OCI-LY1 (cell line): ENCODE results near the gene CTAGE6.
"Not testable (repeated sequence)": the region's sequence is repeated elsewhere in the genome, so short reads cannot be mapped to it uniquely, and the experiment has no call there.

Source experiments
- EZH2 ChIP-seq: fragments of 200-600 bp; sonication (generic), shearing (Covaris generic); IDR thresholded peaks from 2 replicates; pipeline ENCODE4 v1.8.0; 2017; ENCODE audit warnings: borderline replicate concordance, mixed run types, mild to moderate bottlenecking, antibody characterized with exemption, low read length, moderate library complexity, mixed read lengths
- TF ChIP-seq, protein P1 (sequence below): fragments of 200-600 bp; sonication (generic), shearing (Covaris generic); IDR thresholded peaks from 2 replicates; pipeline ENCODE4 v1.5.1; 2017; ENCODE audit warnings: mild to moderate bottlenecking, antibody characterized with exemption, low read length, moderate library complexity, mixed read lengths

- TF ChIP-seq, protein P1, sequence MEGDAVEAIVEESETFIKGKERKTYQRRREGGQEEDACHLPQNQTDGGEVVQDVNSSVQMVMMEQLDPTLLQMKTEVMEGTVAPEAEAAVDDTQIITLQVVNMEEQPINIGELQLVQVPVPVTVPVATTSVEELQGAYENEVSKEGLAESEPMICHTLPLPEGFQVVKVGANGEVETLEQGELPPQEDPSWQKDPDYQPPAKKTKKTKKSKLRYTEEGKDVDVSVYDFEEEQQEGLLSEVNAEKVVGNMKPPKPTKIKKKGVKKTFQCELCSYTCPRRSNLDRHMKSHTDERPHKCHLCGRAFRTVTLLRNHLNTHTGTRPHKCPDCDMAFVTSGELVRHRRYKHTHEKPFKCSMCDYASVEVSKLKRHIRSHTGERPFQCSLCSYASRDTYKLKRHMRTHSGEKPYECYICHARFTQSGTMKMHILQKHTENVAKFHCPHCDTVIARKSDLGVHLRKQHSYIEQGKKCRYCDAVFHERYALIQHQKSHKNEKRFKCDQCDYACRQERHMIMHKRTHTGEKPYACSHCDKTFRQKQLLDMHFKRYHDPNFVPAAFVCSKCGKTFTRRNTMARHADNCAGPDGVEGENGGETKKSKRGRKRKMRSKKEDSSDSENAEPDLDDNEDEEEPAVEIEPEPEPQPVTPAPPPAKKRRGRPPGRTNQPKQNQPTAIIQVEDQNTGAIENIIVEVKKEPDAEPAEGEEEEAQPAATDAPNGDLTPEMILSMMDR: peak; percentile 77
- TF ChIP-seq EZH2: not testable (repeated sequence)
Observed at GRCh38 chr7:143737037-143737819, 20.3 kb downstream of the CTAGE6 start.
